Measurements from ENCODE around the gene MTHFS.

Gene MTHFS

GRCh38 chr15:79874242-79874641 is 22.6 kb downstream of the MTHFS start:
- DNase-seq = no peak

- no peak for DNase-seq
Measured at GRCh38 chr15:79872358-79873017, 24.3 kb downstream of the MTHFS start.

GRCh38 chr15:79868554-79868953 is 28.3 kb downstream of the MTHFS start:
- no peak for DNase-seq

- no peak for DNase-seq
Measured at GRCh38 chr15:79863886-79864285, 32.9 kb downstream of the MTHFS start.

- no peak for DNase-seq
Measured at GRCh38 chr15:79862191-79862590, 34.6 kb downstream of the MTHFS start.

- DNase-seq = no peak
Measured at GRCh38 chr15:79860661-79861060, 36.2 kb downstream of the MTHFS start.

GRCh38 chr15:79858469-79858868 is 38.3 kb downstream of the MTHFS start:
- no peak for DNase-seq

GRCh38 chr15:79853492-79854328 is 43.1 kb downstream of the MTHFS start:
- DNase-seq = peak; percentile 53

- no peak for DNase-seq
Measured at GRCh38 chr15:79849789-79850188, 47.0 kb downstream of the MTHFS start.

GRCh38 chr15:79846539-79846938 is 50.3 kb downstream of the MTHFS start:
- DNase-seq = no peak

- DNase-seq = no peak
Measured at GRCh38 chr15:79844221-79844620, 52.6 kb downstream of the MTHFS start.

GRCh38 chr15:79837846-79838245 is 59.0 kb downstream of the MTHFS start:
- DNase-seq = no peak

GRCh38 chr15:79834495-79834894 is 62.3 kb downstream of the MTHFS start:
- DNase-seq = no peak

- DNase-seq = no peak
Measured at GRCh38 chr15:79832367-79833120, 64.3 kb downstream of the MTHFS start.

GRCh38 chr15:79831604-79832003 is 65.2 kb downstream of the MTHFS start:
- DNase-seq = no peak

GRCh38 chr15:79829950-79830349 is 66.9 kb downstream of the MTHFS start:
- no peak for DNase-seq

GRCh38 chr15:79828447-79828846 is 68.4 kb downstream of the MTHFS start:
- no peak for DNase-seq

- DNase-seq = no peak
Measured at GRCh38 chr15:79826800-79827199, 70.0 kb downstream of the MTHFS start.

GRCh38 chr15:79824136-79824701 is 72.6 kb downstream of the MTHFS start:
- no peak for DNase-seq

GRCh38 chr15:79820820-79821219 is 76.0 kb downstream of the MTHFS start:
- DNase-seq = no peak

- no peak for DNase-seq
Measured at GRCh38 chr15:79820176-79820575, 76.6 kb downstream of the MTHFS start.

GRCh38 chr15:79816571-79816970 is 80.2 kb downstream of the MTHFS start:
- no peak for DNase-seq

- no peak for DNase-seq
Measured at GRCh38 chr15:79815468-79815867, 81.3 kb downstream of the MTHFS start.

All from activated T-cell treated with anti-CD3 and anti-CD28 coated beads for 4 hours (primary cell).